ENCODE measurements around the gene SLC6A14. TPM values are rescaled to one million over a fixed set of nuclear protein-coding genes. Genes with fewer than 3 reads are reported as not detected.

SLC6A14 gene
- total RNA-seq, 1 experiment from 2014 or later = 83.7 TPM

- TF ChIP-seq, protein P1, sequence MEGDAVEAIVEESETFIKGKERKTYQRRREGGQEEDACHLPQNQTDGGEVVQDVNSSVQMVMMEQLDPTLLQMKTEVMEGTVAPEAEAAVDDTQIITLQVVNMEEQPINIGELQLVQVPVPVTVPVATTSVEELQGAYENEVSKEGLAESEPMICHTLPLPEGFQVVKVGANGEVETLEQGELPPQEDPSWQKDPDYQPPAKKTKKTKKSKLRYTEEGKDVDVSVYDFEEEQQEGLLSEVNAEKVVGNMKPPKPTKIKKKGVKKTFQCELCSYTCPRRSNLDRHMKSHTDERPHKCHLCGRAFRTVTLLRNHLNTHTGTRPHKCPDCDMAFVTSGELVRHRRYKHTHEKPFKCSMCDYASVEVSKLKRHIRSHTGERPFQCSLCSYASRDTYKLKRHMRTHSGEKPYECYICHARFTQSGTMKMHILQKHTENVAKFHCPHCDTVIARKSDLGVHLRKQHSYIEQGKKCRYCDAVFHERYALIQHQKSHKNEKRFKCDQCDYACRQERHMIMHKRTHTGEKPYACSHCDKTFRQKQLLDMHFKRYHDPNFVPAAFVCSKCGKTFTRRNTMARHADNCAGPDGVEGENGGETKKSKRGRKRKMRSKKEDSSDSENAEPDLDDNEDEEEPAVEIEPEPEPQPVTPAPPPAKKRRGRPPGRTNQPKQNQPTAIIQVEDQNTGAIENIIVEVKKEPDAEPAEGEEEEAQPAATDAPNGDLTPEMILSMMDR (IDR thresholded peaks at IDR 0.05; ENCODE audit: unreplicated experiment) = no peak
- Mint-ChIP-seq H3K27ac (ENCODE audit: unreplicated experiment) (no peak overlapping the region), H3K36me3 (ENCODE audit: insufficient read depth, unreplicated experiment) (peaks cover 8% of the 10 kb centered on the region), H3K4me1 (ENCODE audit: low read depth, unreplicated experiment) (peaks cover 22% of the 10 kb centered on the region), H3K27me3 (ENCODE audit: unreplicated experiment) (no peaks in the 10 kb centered on the region), H3K4me3 (ENCODE audit: low read depth, unreplicated experiment) (no peak overlapping the region), H3K9me3 (ENCODE audit: low read depth, unreplicated experiment) (no peaks in the 10 kb centered on the region)
- no peak for DNase-seq
- CTCF ChIA-PET = no interaction called here
- no TSS peak for BruUV-seq (replicated peaks)
- intact Hi-C loops (cut with micrococcal nuclease; ENCODE audit: unreplicated experiment) = no loop called here
Measured at GRCh38 chrX:116413273-116413672, 23.1 kb upstream of the SLC6A14 start.

DNA sequence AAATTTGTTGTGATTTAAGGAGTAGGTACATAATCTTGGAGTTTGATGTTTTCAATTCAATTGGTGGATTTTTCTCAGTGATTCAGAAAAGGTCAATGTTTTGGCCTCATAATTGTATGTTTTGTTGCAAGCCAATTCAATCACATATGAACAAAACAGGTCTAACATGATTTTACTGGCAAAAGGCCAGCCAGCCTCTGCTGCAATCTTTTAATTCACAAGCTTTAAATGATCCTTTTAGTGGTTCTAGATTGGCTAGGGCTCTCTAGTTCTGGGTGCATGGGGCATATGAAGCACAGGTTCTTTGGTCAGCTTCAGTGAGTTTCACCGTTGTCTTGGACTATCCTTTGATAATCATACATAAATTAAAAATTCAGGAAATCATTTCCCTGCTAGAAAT lies 19.2 kb upstream of the SLC6A14 start:
- Mint-ChIP-seq H3K9me3 (ENCODE audit: low read depth, unreplicated experiment) (no peaks in the 10 kb centered on the region), H3K36me3 (ENCODE audit: insufficient read depth, unreplicated experiment) (no peaks in the 10 kb centered on the region), H3K4me3 (ENCODE audit: low read depth, unreplicated experiment) (no peak overlapping the region), H3K27me3 (ENCODE audit: unreplicated experiment) (no peaks in the 10 kb centered on the region), H3K4me1 (ENCODE audit: low read depth, unreplicated experiment) (peaks cover 14% of the 10 kb centered on the region), H3K27ac (ENCODE audit: unreplicated experiment) (peak overlapping the region; percentile 56)
- TF ChIP-seq, protein P1 (IDR thresholded peaks at IDR 0.05; ENCODE audit: unreplicated experiment) = no peak
- no TSS peak for BruUV-seq (replicated peaks)
- peak; percentile 52 for DNase-seq
- intact Hi-C loops (cut with micrococcal nuclease; ENCODE audit: unreplicated experiment) = no loop called here
- CTCF ChIA-PET = no interaction called here

- BruUV-seq (replicated peaks) = no TSS peak
- no peaks in the 10 kb centered on the region for H3K36me3 Mint-ChIP-seq (ENCODE audit: insufficient read depth, unreplicated experiment)
- peak overlapping the region; percentile 56 for H3K27ac Mint-ChIP-seq (ENCODE audit: unreplicated experiment)
- H3K9me3 Mint-ChIP-seq (ENCODE audit: low read depth, unreplicated experiment) = no peaks in the 10 kb centered on the region
- CTCF ChIA-PET = no interaction called here
- no peak for DNase-seq
- TF ChIP-seq, protein P1 (IDR thresholded peaks at IDR 0.05; ENCODE audit: unreplicated experiment) = no peak
- peaks cover 14% of the 10 kb centered on the region for H3K4me1 Mint-ChIP-seq (ENCODE audit: low read depth, unreplicated experiment)
- H3K4me3 Mint-ChIP-seq (ENCODE audit: low read depth, unreplicated experiment) = no peak overlapping the region
- intact Hi-C loops (cut with micrococcal nuclease; ENCODE audit: unreplicated experiment) = no loop called here
- no peaks in the 10 kb centered on the region for H3K27me3 Mint-ChIP-seq (ENCODE audit: unreplicated experiment)
Measured at GRCh38 chrX:116417968-116418367, 18.4 kb upstream of the SLC6A14 start.

- H3K4me3 Mint-ChIP-seq (ENCODE audit: low read depth, unreplicated experiment) = no peak overlapping the region
- no peaks in the 10 kb centered on the region for H3K36me3 Mint-ChIP-seq (ENCODE audit: insufficient read depth, unreplicated experiment)
- H3K9me3 Mint-ChIP-seq (ENCODE audit: low read depth, unreplicated experiment) = no peaks in the 10 kb centered on the region
- intact Hi-C loops (cut with micrococcal nuclease; ENCODE audit: unreplicated experiment) = no loop called here
- CTCF ChIA-PET = no interaction called here
- no peak overlapping the region for H3K27ac Mint-ChIP-seq (ENCODE audit: unreplicated experiment)
- no TSS peak for BruUV-seq (replicated peaks)
- DNase-seq = no peak
- no peaks in the 10 kb centered on the region for H3K4me1 Mint-ChIP-seq (ENCODE audit: low read depth, unreplicated experiment)
- TF ChIP-seq, protein P1 (IDR thresholded peaks at IDR 0.05; ENCODE audit: unreplicated experiment) = no peak
- no peaks in the 10 kb centered on the region for H3K27me3 Mint-ChIP-seq (ENCODE audit: unreplicated experiment)
Measured at GRCh38 chrX:116427978-116428377, 8.4 kb upstream of the SLC6A14 start.

Measured in Calu3 (cell line).